KMS-11 (cell line): Measurements from ENCODE around the gene RPS3.
A peak's percentile ranks its signal among the peaks of the same experiment; 100 is the strongest.
"Not testable (repeated sequence)": the region's sequence is repeated elsewhere in the genome, so short reads cannot be mapped to it uniquely, and the experiment has no call there.

ENCODE experiments used
- H2AFZ ChIP-seq: fragments of 200-600 bp; sonication (generic); 2 replicates; pipeline ENCODE4 v1.6.1; 2016; ENCODE audit warnings: antibody characterized with exemption, mixed run types, low read depth
- H3K27ac ChIP-seq: fragments of 200-600 bp; sonication (generic); 2 replicates; pipeline ENCODE4 v1.6.1; 2016; ENCODE audit warnings: mild to moderate bottlenecking, mixed run types
- H3K27me3 ChIP-seq: fragments of 200-600 bp; sonication (generic); 2 replicates; pipeline ENCODE4 v1.6.1; 2017; ENCODE audit warnings: mild to moderate bottlenecking, low read depth, mixed run types, moderate library complexity; ENCODE audit not compliant: insufficient read depth
- H3K36me3 ChIP-seq: fragments of 200-600 bp; sonication (generic); 2 replicates; pipeline ENCODE4 v1.6.1; 2017; ENCODE audit warnings: mild to moderate bottlenecking, mixed run types; ENCODE audit not compliant: insufficient read depth
- H3K4me1 ChIP-seq: fragments of 200-600 bp; sonication (generic); 2 replicates; pipeline ENCODE4 v1.6.1; 2016; ENCODE audit warnings: mild to moderate bottlenecking, low read depth, mixed run types; ENCODE audit not compliant: poor library complexity, severe bottlenecking
- H3K4me2 ChIP-seq: fragments of 200-600 bp; sonication (generic); 2 replicates; pipeline ENCODE4 v1.7.0; 2016; ENCODE audit warnings: mild to moderate bottlenecking, mixed run types
- H3K4me3 ChIP-seq: fragments of 200-600 bp; sonication (generic); IDR thresholded peaks from 2 replicates; pipeline ENCODE4 v1.6.1; 2017; ENCODE audit warnings: low read depth, low read length, mixed read lengths; ENCODE audit not compliant: insufficient read depth
- H3K79me2 ChIP-seq: fragments of 200-600 bp; sonication (generic); 2 replicates; pipeline ENCODE4 v1.6.1; 2016; ENCODE audit warnings: low read depth, mixed run types; ENCODE audit not compliant: insufficient read depth
- H3K9ac ChIP-seq: fragments of 200-600 bp; sonication (generic); 2 replicates; pipeline ENCODE4 v1.6.1; 2016; ENCODE audit warnings: mild to moderate bottlenecking, mixed run types
- H4K20me1 ChIP-seq: fragments of 200-600 bp; sonication (generic); 2 replicates; pipeline ENCODE4 v1.6.1; 2016; ENCODE audit warnings: mild to moderate bottlenecking, mixed run types; ENCODE audit not compliant: insufficient read depth
- TF ChIP-seq, protein P1 (sequence below): fragments of 200-600 bp; sonication (generic); conservative IDR thresholded peaks from 2 replicates; pipeline ENCODE4 v1.6.1; 2017; ENCODE audit warnings: low read depth, mild to moderate bottlenecking, antibody characterized with exemption, low read length, moderate library complexity, mixed read lengths

The RPS3 gene

DNA sequence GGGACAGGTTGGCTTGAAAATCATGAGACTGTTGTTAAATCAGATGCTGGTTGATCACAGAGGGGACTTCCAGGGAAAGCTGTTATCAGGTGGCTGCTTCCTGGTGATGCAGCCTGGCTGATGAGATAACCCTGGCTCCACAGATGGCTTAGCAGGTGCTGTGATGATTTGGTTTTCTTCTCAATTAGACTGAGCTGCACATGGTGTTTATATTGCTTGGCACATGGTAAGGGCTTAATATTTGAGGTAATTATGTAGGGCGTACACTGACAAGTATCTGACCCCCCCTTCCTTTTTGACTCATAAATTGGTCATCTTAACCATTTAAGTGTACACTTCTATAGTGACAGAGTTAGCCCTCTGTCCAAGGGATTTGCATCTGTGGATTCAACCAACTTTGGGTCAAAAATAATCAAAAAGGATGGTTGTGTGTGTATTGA, 7.0 kb downstream of the RPS3 start:
- Histone ChIP-seq H3K36me3 (peaks cover 31% of the 10 kb centered on the region; the same call in 1 of the 2 replicates), H3K79me2 (peaks cover 45% of the 10 kb centered on the region), H3K9ac (no peak overlapping the region), H3K4me3 (no peak overlapping the region), H3K27me3 (no peaks in the 10 kb centered on the region), H4K20me1 (peaks cover 60% of the 10 kb centered on the region), H3K4me2 (no peak overlapping the region), H3K4me1 (peaks cover 35% of the 10 kb centered on the region), H2AFZ (no peak overlapping the region), H3K27ac (peak overlapping the region; percentile 23; the same call in 1 of the 2 replicates)
- TF ChIP-seq, protein P1, sequence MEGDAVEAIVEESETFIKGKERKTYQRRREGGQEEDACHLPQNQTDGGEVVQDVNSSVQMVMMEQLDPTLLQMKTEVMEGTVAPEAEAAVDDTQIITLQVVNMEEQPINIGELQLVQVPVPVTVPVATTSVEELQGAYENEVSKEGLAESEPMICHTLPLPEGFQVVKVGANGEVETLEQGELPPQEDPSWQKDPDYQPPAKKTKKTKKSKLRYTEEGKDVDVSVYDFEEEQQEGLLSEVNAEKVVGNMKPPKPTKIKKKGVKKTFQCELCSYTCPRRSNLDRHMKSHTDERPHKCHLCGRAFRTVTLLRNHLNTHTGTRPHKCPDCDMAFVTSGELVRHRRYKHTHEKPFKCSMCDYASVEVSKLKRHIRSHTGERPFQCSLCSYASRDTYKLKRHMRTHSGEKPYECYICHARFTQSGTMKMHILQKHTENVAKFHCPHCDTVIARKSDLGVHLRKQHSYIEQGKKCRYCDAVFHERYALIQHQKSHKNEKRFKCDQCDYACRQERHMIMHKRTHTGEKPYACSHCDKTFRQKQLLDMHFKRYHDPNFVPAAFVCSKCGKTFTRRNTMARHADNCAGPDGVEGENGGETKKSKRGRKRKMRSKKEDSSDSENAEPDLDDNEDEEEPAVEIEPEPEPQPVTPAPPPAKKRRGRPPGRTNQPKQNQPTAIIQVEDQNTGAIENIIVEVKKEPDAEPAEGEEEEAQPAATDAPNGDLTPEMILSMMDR = no peak

DNA sequence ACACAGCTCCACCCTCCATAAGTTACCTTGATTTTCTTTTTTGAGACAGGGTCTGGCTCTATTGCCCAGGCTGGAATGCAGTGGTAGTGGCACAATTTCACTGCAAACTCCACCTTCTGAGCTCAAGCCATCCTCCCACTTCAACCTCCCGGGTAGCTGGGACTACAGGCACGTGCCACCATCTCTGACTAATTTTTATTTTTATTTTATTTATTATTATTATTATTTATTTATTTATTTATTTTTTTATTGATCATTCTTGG, 9.6 kb downstream of the RPS3 start:
- TF ChIP-seq, protein P1 = no peak
- H3K27ac ChIP-seq = no peak overlapping the region
- H3K36me3 ChIP-seq = peaks cover 8% of the 10 kb centered on the region; the same call in 1 of the 2 replicates

DNA sequence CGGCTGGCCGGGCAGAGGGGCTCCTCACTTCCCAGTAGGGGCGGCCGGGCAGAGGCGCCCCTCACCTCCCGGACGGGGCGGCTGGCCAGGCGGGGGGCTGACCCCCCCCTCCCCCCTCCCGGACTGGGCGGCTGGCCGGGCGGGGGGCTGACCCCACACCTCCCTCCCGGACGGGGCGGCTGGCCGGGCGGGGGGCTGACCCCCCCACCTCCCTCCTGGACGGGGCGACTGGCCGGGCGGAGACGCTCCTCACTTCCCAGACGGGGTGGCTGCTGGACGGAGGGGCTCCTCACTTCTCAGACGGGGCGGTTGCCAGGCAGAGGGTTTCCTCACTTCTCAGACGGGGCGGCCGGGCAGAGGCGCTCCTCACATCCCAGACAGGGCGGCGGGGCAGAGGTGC, 10.7 kb downstream of the RPS3 start:
- peaks cover 26% of the 10 kb centered on the region for H4K20me1 ChIP-seq
- H3K9ac ChIP-seq = not testable (repeated sequence)

More for the DNA sequence above, 9.6 kb downstream of the RPS3 start:
- H4K20me1 ChIP-seq = peaks cover 34% of the 10 kb centered on the region
- H3K4me3 ChIP-seq = no peak overlapping the region
- no peak overlapping the region for H3K4me2 ChIP-seq
- no peaks in the 10 kb centered on the region for H3K27me3 ChIP-seq
- peaks cover 20% of the 10 kb centered on the region; the same call in 1 of the 2 replicates for H3K79me2 ChIP-seq
- H2AFZ ChIP-seq = no peak overlapping the region
- no peak overlapping the region for H3K9ac ChIP-seq
- H3K4me1 ChIP-seq = peaks cover 10% of the 10 kb centered on the region

DNA sequence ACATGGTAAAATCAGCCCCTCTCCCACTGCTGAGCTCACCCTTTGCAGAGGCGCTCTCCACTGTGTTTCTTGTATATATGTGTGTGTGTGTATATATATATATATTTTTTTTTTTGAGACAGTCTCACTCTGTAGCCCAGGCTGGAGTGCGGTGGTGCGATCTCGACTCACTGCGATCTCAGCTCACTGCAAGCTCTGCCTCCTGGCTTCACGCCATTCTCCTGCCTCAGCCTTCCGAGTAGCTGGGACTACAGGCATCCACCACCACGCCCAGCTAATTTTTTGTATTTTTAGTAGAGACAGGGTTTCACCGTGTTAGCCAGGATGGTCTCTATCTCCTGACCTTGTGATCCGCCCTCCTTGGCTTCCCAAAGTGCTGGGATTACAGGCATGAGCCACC, 13.8 kb downstream of the RPS3 start:
- H3K27ac ChIP-seq, H4K20me1 ChIP-seq, H2AFZ ChIP-seq: not testable (repeated sequence)

More for the DNA sequence above, 10.7 kb downstream of the RPS3 start:
- not testable (repeated sequence) for H3K79me2 ChIP-seq, H3K4me1 ChIP-seq, H3K4me2 ChIP-seq, H3K27me3 ChIP-seq, H2AFZ ChIP-seq, H3K27ac ChIP-seq, H3K4me3 ChIP-seq, H3K36me3 ChIP-seq

DNA sequence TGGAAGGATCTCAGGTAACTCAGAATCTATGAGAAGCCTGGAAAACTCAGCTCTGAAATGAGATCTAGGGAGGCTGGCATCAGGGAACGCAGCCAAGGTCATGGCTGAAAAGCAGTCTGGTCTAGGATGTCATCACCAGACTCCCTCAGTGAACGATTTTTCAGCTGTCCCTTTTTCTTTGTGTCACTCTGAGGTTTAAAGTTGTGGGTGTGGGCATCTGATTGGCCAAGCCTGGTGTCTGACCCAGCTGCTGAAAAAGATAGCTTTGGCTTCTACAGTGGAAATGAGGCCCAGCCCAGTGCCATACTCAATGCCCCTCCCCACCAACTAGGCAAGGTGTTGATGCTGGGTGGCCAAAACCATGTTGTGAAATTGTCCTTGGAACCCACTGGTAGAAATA, 14.5 kb downstream of the RPS3 start:
- no peaks in the 10 kb centered on the region for H3K79me2 ChIP-seq
- no peaks in the 10 kb centered on the region for H3K4me1 ChIP-seq
- no peaks in the 10 kb centered on the region for H3K27me3 ChIP-seq
- TF ChIP-seq, protein P1 = no peak
- H3K4me3 ChIP-seq = no peak overlapping the region
- H2AFZ ChIP-seq = no peak overlapping the region
- no peaks in the 10 kb centered on the region for H4K20me1 ChIP-seq
- H3K4me2 ChIP-seq = no peak overlapping the region
- no peak overlapping the region for H3K9ac ChIP-seq
- H3K27ac ChIP-seq = no peak overlapping the region
- no peaks in the 10 kb centered on the region for H3K36me3 ChIP-seq

More for the DNA sequence above, 13.8 kb downstream of the RPS3 start:
- not testable (repeated sequence) for H3K36me3 ChIP-seq, H3K27me3 ChIP-seq, H3K79me2 ChIP-seq, H3K9ac ChIP-seq, H3K4me1 ChIP-seq, H3K4me2 ChIP-seq, H3K4me3 ChIP-seq
